ENCODE measurements around the gene KLF5.

KLF5 gene

GRCh38 chr13:73060251-73061160, 1.7 kb downstream of the KLF5 start:
- Histone ChIP-seq H3K36me3 (peaks cover 32% of the 10 kb centered on the region), H3K9me3 (no peaks in the 10 kb centered on the region), H3K4me1 (ENCODE audit: control insufficient read depth in 1 of 2, insufficient read depth in 1 of 2, low read depth in 1 of 2, low read length in 1 of 2) (peaks cover 38 to 42% of the 10 kb centered on the region in 2 experiments), H3K27ac (peak overlapping the region; percentile 91), H3K4me3 (ENCODE audit: low read depth in 1 of 2, low read length in 1 of 2) (peak overlapping the region; percentile 81 to 86), H3K27me3 (peaks cover 21% of the 10 kb centered on the region)
- TF ChIP-seq, protein P1, sequence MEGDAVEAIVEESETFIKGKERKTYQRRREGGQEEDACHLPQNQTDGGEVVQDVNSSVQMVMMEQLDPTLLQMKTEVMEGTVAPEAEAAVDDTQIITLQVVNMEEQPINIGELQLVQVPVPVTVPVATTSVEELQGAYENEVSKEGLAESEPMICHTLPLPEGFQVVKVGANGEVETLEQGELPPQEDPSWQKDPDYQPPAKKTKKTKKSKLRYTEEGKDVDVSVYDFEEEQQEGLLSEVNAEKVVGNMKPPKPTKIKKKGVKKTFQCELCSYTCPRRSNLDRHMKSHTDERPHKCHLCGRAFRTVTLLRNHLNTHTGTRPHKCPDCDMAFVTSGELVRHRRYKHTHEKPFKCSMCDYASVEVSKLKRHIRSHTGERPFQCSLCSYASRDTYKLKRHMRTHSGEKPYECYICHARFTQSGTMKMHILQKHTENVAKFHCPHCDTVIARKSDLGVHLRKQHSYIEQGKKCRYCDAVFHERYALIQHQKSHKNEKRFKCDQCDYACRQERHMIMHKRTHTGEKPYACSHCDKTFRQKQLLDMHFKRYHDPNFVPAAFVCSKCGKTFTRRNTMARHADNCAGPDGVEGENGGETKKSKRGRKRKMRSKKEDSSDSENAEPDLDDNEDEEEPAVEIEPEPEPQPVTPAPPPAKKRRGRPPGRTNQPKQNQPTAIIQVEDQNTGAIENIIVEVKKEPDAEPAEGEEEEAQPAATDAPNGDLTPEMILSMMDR (IDR thresholded peaks at IDR 0.05) = no peak

- Histone ChIP-seq H3K4me1 (ENCODE audit: control insufficient read depth in 1 of 2, insufficient read depth in 1 of 2, low read depth in 1 of 2, low read length in 1 of 2) (peaks cover 38 to 42% of the 10 kb centered on the region in 2 experiments), H3K9me3 (no peaks in the 10 kb centered on the region), H3K36me3 (peaks cover 37% of the 10 kb centered on the region), H3K4me3 (ENCODE audit: low read depth in 1 of 2, low read length in 1 of 2) (peak overlapping the region; percentile 81 to 86), H3K27ac (peak overlapping the region; percentile 91), H3K27me3 (peaks cover 13% of the 10 kb centered on the region)
- TF ChIP-seq, protein P1 (IDR thresholded peaks at IDR 0.05) = no peak
Measured at GRCh38 chr13:73061473-73061872, 2.7 kb downstream of the KLF5 start.

DNA sequence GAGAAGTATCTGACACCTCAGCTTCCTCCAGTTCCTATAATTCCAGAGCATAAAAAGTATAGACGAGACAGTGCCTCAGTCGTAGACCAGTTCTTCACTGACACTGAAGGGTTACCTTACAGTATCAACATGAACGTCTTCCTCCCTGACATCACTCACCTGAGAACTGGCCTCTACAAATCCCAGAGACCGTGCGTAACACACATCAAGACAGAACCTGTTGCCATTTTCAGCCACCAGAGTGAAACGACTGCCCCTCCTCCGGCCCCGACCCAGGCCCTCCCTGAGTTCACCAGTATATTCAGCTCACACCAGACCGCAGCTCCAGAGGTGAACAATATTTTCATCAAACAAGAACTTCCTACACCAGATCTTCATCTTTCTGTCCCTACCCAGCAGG, 3.1 kb downstream of the KLF5 start:
- peaks cover 40% of the 10 kb centered on the region for H3K36me3 ChIP-seq
- H3K4me3 ChIP-seq (ENCODE audit: low read depth in 1 of 2, low read length in 1 of 2) = peak overlapping the region; percentile 81 to 86
- H3K27me3 ChIP-seq = peaks cover 9% of the 10 kb centered on the region
- H3K4me1 ChIP-seq (ENCODE audit: control insufficient read depth in 1 of 2, insufficient read depth in 1 of 2, low read depth in 1 of 2, low read length in 1 of 2) = peaks cover 38 to 44% of the 10 kb centered on the region in 2 experiments
- H3K9me3 ChIP-seq = no peaks in the 10 kb centered on the region
- TF ChIP-seq, protein P1 (IDR thresholded peaks at IDR 0.05) = no peak
- H3K27ac ChIP-seq = peak overlapping the region; percentile 91

GRCh38 chr13:73062468-73062867, 3.7 kb downstream of the KLF5 start:
- H3K27ac ChIP-seq = peak overlapping the region; percentile 91
- peaks cover 46% of the 10 kb centered on the region for H3K36me3 ChIP-seq
- TF ChIP-seq, protein P1 (IDR thresholded peaks at IDR 0.05) = no peak
- no peak overlapping the region for H3K4me3 ChIP-seq (ENCODE audit: low read depth in 1 of 2, low read length in 1 of 2)
- H3K9me3 ChIP-seq = no peaks in the 10 kb centered on the region
- peaks cover 3% of the 10 kb centered on the region for H3K27me3 ChIP-seq
- peaks cover 38 to 46% of the 10 kb centered on the region in 2 experiments for H3K4me1 ChIP-seq (ENCODE audit: control insufficient read depth in 1 of 2, insufficient read depth in 1 of 2, low read depth in 1 of 2, low read length in 1 of 2)

DNA sequence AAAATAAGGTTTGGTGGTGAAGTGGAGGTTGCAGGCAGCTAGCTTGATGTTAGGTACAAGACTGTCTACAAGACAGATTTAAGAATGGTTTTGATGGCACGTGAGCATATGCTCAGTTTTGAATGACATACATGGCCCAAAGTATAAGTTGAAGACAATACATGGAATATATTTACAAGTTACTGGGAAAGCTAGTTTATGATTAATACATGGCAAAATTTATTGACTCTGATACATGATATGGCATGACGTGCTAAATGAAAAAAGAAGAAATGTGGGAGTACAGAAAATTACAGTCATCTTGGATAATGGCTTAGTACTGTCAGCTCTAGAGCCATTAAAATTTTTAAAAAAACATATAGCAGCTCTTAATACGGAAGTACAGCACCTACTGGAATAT, 4.4 kb downstream of the KLF5 start:
- Histone ChIP-seq H3K4me3 (ENCODE audit: low read depth in 1 of 2, low read length in 1 of 2) (no peak overlapping the region), H3K9me3 (no peaks in the 10 kb centered on the region), H3K36me3 (peaks cover 53% of the 10 kb centered on the region), H3K27me3 (no peaks in the 10 kb centered on the region), H3K4me1 (ENCODE audit: control insufficient read depth in 1 of 2, insufficient read depth in 1 of 2, low read depth in 1 of 2, low read length in 1 of 2) (peaks cover 33 to 41% of the 10 kb centered on the region in 2 experiments), H3K27ac (peak overlapping the region; percentile 11)
- TF ChIP-seq, protein P1 (IDR thresholded peaks at IDR 0.05) = no peak

Data from neutrophil (primary cell).